PC-9 (cell line): ENCODE measurements around the gene FSIP1.

ENCODE experiments used
- CTCF ChIP-seq: fragments of 200-600 bp; sonication (generic); conservative IDR thresholded peaks from 2 replicates; pipeline ENCODE4 v1.6.1; 2017; ENCODE audit warnings: mixed run types, antibody characterized with exemption, mild to moderate bottlenecking, moderate library complexity
- EZH2 ChIP-seq: fragments of 200-600 bp; sonication (generic); IDR thresholded peaks from 2 replicates; pipeline ENCODE4 v1.8.0; 2017; ENCODE audit warnings: antibody characterized with exemption, low read depth

GRCh38 chr15:39792025-39792843 lies 9.6 kb upstream of the FSIP1 start:
- TF ChIP-seq CTCF (no peak), EZH2 (no peak)
